ENCODE data around the gene DCC. TPM values are rescaled to one million over a fixed set of nuclear protein-coding genes. Genes with fewer than 3 reads are reported as not detected.

The DCC gene
- total and polyA plus RNA-seq, 9 of the 15 experiments (the other 6 are each of a cell fraction or from before 2014, with no cell fraction given) = not detected

DNA sequence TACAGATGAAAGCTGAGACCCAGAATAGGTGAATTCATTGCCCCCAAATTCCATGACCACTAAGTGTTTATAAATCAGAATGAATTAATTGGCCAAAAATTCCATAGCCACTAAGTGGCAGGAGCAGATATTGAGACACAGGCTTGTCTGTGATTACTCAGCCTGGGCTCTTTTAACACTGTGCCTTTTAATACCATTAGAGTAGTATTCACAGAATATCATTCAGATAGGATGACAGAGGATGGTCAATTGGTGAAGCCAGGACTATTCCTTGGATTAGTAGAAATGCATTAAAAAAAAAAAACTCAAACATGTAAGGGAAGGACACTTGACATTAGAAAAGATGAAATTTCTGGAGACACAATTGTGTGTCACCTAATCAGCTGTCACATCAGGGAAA lies 698.6 kb downstream of the DCC start (continued):
- TF ChIP-seq, protein P1, sequence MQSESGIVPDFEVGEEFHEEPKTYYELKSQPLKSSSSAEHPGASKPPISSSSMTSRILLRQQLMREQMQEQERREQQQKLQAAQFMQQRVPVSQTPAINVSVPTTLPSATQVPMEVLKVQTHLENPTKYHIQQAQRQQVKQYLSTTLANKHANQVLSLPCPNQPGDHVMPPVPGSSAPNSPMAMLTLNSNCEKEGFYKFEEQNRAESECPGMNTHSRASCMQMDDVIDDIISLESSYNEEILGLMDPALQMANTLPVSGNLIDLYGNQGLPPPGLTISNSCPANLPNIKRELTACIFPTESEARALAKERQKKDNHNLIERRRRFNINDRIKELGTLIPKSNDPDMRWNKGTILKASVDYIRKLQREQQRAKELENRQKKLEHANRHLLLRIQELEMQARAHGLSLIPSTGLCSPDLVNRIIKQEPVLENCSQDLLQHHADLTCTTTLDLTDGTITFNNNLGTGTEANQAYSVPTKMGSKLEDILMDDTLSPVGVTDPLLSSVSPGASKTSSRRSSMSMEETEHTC (IDR thresholded peaks at IDR 0.05) = no peak
- TF ChIP-seq ZNF707 (CRISPR knock-in tag; conservative IDR thresholded peaks at IDR 0.05) (no peak), MIER1 (IDR thresholded peaks at IDR 0.05; ENCODE audit: low read depth) (no peak), DDX20 (tag; IDR thresholded peaks at IDR 0.05; ENCODE audit: low read depth) (no peak), KDM2B (CRISPR knock-in tag; IDR thresholded peaks at IDR 0.05) (no peak), ZNF77 (CRISPR knock-in tag; IDR thresholded peaks at IDR 0.05) (no peak), CTBP1 (IDR thresholded peaks at IDR 0.05; ENCODE audit: borderline replicate concordance) (no peak), FOXK1 (CRISPR knock-in tag; IDR thresholded peaks at IDR 0.05; ENCODE audit: borderline replicate concordance) (no peak), PTTG1 (tag; IDR thresholded peaks at IDR 0.05; ENCODE audit: low read depth) (no peak), NCOA1 (IDR thresholded peaks at IDR 0.05; ENCODE audit: low read depth) (no peak), PRPF4 (IDR thresholded peaks at IDR 0.05; ENCODE audit: insufficient read depth, low read depth, low read length, poor library complexity, severe bottlenecking) (no peak)
- TF ChIP-seq, protein P2, sequence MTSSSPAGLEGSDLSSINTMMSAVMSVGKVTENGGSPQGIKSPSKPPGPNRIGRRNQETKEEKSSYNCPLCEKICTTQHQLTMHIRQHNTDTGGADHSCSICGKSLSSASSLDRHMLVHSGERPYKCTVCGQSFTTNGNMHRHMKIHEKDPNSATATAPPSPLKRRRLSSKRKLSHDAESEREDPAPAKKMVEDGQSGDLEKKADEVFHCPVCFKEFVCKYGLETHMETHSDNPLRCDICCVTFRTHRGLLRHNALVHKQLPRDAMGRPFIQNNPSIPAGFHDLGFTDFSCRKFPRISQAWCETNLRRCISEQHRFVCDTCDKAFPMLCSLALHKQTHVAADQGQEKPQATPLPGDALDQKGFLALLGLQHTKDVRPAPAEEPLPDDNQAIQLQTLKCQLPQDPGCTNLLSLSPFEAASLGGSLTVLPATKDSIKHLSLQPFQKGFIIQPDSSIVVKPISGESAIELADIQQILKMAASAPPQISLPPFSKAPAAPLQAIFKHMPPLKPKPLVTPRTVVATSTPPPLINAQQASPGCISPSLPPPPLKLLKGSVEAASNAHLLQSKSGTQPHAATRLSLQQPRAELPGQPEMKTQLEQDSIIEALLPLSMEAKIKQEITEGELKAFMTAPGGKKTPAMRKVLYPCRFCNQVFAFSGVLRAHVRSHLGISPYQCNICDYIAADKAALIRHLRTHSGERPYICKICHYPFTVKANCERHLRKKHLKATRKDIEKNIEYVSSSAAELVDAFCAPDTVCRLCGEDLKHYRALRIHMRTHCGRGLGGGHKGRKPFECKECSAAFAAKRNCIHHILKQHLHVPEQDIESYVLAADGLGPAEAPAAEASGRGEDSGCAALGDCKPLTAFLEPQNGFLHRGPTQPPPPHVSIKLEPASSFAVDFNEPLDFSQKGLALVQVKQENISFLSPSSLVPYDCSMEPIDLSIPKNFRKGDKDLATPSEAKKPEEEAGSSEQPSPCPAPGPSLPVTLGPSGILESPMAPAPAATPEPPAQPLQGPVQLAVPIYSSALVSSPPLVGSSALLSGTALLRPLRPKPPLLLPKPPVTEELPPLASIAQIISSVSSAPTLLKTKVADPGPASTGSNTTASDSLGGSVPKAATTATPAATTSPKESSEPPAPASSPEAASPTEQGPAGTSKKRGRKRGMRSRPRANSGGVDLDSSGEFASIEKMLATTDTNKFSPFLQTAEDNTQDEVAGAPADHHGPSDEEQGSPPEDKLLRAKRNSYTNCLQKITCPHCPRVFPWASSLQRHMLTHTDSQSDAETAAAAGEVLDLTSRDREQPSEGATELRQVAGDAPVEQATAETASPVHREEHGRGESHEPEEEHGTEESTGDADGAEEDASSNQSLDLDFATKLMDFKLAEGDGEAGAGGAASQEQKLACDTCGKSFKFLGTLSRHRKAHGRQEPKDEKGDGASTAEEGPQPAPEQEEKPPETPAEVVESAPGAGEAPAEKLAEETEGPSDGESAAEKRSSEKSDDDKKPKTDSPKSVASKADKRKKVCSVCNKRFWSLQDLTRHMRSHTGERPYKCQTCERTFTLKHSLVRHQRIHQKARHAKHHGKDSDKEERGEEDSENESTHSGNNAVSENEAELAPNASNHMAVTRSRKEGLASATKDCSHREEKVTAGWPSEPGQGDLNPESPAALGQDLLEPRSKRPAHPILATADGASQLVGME (CRISPR knock-in tag; IDR thresholded peaks at IDR 0.05) = no peak
- TF ChIP-seq, protein P3, sequence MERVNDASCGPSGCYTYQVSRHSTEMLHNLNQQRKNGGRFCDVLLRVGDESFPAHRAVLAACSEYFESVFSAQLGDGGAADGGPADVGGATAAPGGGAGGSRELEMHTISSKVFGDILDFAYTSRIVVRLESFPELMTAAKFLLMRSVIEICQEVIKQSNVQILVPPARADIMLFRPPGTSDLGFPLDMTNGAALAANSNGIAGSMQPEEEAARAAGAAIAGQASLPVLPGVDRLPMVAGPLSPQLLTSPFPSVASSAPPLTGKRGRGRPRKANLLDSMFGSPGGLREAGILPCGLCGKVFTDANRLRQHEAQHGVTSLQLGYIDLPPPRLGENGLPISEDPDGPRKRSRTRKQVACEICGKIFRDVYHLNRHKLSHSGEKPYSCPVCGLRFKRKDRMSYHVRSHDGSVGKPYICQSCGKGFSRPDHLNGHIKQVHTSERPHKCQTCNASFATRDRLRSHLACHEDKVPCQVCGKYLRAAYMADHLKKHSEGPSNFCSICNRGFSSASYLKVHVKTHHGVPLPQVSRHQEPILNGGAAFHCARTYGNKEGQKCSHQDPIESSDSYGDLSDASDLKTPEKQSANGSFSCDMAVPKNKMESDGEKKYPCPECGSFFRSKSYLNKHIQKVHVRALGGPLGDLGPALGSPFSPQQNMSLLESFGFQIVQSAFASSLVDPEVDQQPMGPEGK (CRISPR knock-in tag; IDR thresholded peaks at IDR 0.05; ENCODE audit: borderline replicate concordance) = no peak
- TF ChIP-seq, protein P4, sequence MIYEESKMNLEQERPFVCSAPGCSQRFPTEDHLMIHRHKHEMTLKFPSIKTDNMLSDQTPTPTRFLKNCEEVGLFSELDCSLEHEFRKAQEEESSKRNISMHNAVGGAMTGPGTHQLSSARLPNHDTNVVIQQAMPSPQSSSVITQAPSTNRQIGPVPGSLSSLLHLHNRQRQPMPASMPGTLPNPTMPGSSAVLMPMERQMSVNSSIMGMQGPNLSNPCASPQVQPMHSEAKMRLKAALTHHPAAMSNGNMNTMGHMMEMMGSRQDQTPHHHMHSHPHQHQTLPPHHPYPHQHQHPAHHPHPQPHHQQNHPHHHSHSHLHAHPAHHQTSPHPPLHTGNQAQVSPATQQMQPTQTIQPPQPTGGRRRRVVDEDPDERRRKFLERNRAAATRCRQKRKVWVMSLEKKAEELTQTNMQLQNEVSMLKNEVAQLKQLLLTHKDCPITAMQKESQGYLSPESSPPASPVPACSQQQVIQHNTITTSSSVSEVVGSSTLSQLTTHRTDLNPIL (CRISPR knock-in tag; IDR thresholded peaks at IDR 0.05) = no peak

Data from K562 (cell line).